ENCODE data around the gene HOXD10.

The HOXD10 gene

DNA sequence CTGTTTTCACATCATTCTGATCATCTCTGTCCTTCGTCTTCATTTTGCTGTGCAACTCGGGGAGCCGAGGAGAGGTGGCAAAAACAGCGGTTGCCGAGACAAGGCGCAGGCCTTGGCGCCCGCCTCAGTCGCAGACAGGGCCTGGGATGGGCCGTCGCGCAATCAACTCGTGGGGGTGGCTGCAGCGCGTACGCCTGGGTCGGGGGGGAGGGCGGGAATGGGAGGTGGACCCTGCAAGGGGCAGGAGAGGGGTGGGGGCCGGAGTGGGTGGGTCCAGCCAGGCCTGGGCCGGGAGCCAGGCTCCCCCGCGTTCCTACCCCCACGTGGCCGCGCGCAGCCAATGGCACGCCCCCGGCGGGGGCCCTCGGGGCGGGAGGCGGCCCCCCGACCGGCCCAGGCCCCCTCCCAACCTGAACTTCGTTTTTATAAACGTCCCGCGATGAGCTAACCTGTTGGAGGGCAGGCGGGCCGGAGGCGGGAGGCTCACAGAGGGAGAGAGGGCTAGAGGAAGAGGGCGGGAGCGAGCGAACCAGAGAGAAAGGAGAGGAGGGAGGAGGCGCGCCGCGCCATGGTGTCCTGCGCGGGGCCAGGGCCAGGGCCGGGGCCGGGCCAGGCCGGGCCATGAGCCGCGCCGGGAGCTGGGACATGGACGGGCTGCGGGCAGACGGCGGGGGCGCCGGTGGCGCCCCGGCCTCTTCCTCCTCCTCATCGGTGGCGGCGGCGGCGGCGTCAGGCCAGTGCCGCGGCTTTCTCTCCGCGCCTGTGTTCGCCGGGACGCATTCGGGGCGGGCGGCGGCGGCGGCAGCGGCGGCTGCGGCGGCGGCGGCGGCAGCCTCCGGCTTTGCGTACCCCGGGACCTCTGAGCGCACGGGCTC, 24.1 kb upstream of the HOXD10 start, which contains the start of gene HOXD13:
Gene HOXD13, plus strand, starts transcription at position 452 of the 875 bp plus-strand sequence. Its CDS starts 170 bp downstream, at position 622.
- peaks cover 83% of the 10 kb centered on the region for H3K27me3 ChIP-seq (ENCODE audit: insufficient read depth, poor library complexity, severe bottlenecking)
- H3K27ac ChIP-seq (replicated peaks): no peak within 1 kb of the TSS
- no peak for DNase-seq (ENCODE audit: low read depth in 1 of 2, low spot score in 1 of 2)
- TF ChIP-seq GABPA (IDR thresholded peaks at IDR 0.05; ENCODE audit: low read depth): no peak
- TF ChIP-seq SPI1 (IDR thresholded peaks at IDR 0.05; ENCODE audit: borderline replicate concordance, low read depth): no peak
- TF ChIP-seq POLR2AphosphoS5 (IDR thresholded peaks at IDR 0.05; ENCODE audit: low read depth): no peak
- TF ChIP-seq, protein P1, sequence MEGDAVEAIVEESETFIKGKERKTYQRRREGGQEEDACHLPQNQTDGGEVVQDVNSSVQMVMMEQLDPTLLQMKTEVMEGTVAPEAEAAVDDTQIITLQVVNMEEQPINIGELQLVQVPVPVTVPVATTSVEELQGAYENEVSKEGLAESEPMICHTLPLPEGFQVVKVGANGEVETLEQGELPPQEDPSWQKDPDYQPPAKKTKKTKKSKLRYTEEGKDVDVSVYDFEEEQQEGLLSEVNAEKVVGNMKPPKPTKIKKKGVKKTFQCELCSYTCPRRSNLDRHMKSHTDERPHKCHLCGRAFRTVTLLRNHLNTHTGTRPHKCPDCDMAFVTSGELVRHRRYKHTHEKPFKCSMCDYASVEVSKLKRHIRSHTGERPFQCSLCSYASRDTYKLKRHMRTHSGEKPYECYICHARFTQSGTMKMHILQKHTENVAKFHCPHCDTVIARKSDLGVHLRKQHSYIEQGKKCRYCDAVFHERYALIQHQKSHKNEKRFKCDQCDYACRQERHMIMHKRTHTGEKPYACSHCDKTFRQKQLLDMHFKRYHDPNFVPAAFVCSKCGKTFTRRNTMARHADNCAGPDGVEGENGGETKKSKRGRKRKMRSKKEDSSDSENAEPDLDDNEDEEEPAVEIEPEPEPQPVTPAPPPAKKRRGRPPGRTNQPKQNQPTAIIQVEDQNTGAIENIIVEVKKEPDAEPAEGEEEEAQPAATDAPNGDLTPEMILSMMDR (IDR thresholded peaks at IDR 0.05; ENCODE audit: insufficient read depth, low read length): no peak
- TF ChIP-seq, protein P2, sequence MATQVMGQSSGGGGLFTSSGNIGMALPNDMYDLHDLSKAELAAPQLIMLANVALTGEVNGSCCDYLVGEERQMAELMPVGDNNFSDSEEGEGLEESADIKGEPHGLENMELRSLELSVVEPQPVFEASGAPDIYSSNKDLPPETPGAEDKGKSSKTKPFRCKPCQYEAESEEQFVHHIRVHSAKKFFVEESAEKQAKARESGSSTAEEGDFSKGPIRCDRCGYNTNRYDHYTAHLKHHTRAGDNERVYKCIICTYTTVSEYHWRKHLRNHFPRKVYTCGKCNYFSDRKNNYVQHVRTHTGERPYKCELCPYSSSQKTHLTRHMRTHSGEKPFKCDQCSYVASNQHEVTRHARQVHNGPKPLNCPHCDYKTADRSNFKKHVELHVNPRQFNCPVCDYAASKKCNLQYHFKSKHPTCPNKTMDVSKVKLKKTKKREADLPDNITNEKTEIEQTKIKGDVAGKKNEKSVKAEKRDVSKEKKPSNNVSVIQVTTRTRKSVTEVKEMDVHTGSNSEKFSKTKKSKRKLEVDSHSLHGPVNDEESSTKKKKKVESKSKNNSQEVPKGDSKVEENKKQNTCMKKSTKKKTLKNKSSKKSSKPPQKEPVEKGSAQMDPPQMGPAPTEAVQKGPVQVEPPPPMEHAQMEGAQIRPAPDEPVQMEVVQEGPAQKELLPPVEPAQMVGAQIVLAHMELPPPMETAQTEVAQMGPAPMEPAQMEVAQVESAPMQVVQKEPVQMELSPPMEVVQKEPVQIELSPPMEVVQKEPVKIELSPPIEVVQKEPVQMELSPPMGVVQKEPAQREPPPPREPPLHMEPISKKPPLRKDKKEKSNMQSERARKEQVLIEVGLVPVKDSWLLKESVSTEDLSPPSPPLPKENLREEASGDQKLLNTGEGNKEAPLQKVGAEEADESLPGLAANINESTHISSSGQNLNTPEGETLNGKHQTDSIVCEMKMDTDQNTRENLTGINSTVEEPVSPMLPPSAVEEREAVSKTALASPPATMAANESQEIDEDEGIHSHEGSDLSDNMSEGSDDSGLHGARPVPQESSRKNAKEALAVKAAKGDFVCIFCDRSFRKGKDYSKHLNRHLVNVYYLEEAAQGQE (IDR thresholded peaks at IDR 0.05; ENCODE audit: insufficient replicate concordance, low read depth): no peak
- peak within 1 kb of the TSS; percentile 13 for H3K4me3 ChIP-seq (replicated peaks; ENCODE audit: insufficient read depth, low read length)

DNA sequence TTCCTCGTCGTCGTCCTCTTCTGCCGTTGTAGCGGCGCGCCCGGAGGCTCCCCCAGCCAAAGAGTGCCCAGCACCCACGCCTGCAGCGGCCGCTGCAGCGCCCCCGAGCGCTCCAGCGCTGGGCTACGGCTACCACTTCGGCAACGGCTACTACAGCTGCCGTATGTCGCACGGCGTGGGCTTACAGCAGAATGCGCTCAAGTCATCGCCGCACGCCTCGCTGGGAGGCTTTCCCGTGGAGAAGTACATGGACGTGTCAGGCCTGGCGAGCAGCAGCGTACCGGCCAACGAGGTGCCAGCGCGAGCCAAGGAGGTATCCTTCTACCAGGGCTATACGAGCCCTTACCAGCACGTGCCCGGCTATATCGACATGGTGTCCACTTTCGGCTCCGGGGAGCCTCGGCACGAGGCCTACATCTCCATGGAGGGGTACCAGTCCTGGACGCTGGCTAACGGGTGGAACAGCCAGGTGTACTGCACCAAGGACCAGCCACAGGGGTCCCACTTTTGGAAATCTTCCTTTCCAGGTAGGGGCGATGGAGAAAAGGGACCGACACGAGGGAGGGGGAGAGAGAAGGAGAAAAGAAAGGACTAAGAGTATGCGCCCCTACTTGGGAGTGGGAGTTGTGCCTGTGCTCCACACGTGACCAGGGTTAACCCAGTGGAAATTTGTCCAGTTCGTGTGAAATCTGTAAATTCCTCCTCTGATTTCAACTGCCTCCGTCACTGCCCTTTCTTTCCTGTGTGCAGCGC, 23.3 kb upstream of the HOXD10 start:
- Histone ChIP-seq H3K27me3 (ENCODE audit: insufficient read depth, poor library complexity, severe bottlenecking) (peaks cover 83% of the 10 kb centered on the region), H3K27ac (replicated peaks) (no peak overlapping the region), H3K4me3 (replicated peaks; ENCODE audit: insufficient read depth, low read length) (peak overlapping the region; percentile 13)
- DNase-seq (ENCODE audit: low read depth in 1 of 2, low spot score in 1 of 2): no peak
- no peak for TF ChIP-seq GABPA (IDR thresholded peaks at IDR 0.05; ENCODE audit: low read depth)
- TF ChIP-seq, protein P1 (IDR thresholded peaks at IDR 0.05; ENCODE audit: insufficient read depth, low read length): no peak
- no peak for TF ChIP-seq SPI1 (IDR thresholded peaks at IDR 0.05; ENCODE audit: borderline replicate concordance, low read depth)

DNA sequence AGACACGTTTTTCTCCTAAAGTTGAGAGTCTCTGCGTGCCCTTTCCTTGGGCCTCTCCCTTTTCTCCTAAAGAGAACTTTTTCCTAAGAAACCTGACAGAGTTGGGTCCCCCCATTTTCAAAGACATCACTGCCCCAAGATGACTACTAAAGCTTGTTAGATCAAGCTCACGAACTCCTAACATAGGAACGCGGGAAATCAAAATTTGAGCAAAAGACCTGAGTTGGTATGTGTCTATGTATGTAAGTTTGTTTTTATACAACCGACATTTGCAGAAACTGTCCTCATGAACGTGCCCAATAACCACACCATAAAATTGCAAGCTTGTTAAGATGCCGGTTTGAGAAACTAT, 22.7 kb upstream of the HOXD10 start:
- DNase-seq (ENCODE audit: low read depth in 1 of 2, low spot score in 1 of 2): no peak
- Histone ChIP-seq H3K27ac (replicated peaks) (no peak overlapping the region), H3K27me3 (ENCODE audit: insufficient read depth, poor library complexity, severe bottlenecking) (peaks cover 83% of the 10 kb centered on the region), H3K4me3 (replicated peaks; ENCODE audit: insufficient read depth, low read length) (no peak overlapping the region)
- TF ChIP-seq GABPA (IDR thresholded peaks at IDR 0.05; ENCODE audit: low read depth): no peak
- TF ChIP-seq SPI1 (IDR thresholded peaks at IDR 0.05; ENCODE audit: borderline replicate concordance, low read depth): no peak
- TF ChIP-seq, protein P1 (IDR thresholded peaks at IDR 0.05; ENCODE audit: insufficient read depth, low read length): no peak
- TF ChIP-seq POLR2AphosphoS5 (IDR thresholded peaks at IDR 0.05; ENCODE audit: low read depth): no peak
- TF ChIP-seq, protein P2 (IDR thresholded peaks at IDR 0.05; ENCODE audit: insufficient replicate concordance, low read depth): no peak

Data from HL-60 (cell line).